Gastrocnemius medialis (tissue), 4 donors: ENCODE results near the gene CD209.

Experiments
- POLR2A ChIP-seq, 2 donors: fragments of 450-650 bp; IDR thresholded peaks; one replicate each; pipeline ENCODE4 v1.6.1; 2017; ENCODE audit warnings: antibody characterized with exemption in 2 of 2, mild to moderate bottlenecking in 2 of 2, moderate library complexity in 2 of 2
- TF ChIP-seq, protein P1 (sequence below), 5 experiments: fragments of 450-650 bp in 3 of 5; fragments of 200-600 bp in 2 of 5; sonication (generic) in 2 of 5; IDR thresholded peaks in 4 of 5; conservative IDR thresholded peaks in 1 of 5; 1 replicate in 4 of 5; 2 replicates in 1 of 5; pipeline ENCODE4 v1.5.1; 2016 to 2019; ENCODE audit warnings: antibody characterized with exemption in 5 of 5, mild to moderate bottlenecking in 3 of 5, moderate library complexity in 3 of 5

DNA sequence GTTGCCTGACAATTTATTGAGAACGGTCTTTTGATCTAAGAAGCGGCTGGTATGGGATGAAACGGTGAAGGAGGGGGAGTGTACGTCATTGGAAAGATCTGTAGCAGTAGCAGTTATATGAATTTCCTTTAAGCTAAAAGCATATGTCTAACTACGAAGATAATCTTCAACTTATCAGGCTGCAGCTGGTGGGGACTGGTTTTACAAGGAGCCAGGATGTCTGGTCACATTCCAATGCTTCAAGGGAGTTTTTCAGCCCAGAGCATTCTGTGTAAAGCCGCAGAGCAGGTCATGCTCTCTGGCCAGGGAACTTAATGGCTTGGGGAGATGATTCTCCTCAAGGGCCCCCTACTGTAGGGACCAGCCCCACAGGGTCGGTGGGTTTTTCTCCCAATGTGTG is 44.9 kb upstream of the CD209 start:
- TF ChIP-seq, protein P1, sequence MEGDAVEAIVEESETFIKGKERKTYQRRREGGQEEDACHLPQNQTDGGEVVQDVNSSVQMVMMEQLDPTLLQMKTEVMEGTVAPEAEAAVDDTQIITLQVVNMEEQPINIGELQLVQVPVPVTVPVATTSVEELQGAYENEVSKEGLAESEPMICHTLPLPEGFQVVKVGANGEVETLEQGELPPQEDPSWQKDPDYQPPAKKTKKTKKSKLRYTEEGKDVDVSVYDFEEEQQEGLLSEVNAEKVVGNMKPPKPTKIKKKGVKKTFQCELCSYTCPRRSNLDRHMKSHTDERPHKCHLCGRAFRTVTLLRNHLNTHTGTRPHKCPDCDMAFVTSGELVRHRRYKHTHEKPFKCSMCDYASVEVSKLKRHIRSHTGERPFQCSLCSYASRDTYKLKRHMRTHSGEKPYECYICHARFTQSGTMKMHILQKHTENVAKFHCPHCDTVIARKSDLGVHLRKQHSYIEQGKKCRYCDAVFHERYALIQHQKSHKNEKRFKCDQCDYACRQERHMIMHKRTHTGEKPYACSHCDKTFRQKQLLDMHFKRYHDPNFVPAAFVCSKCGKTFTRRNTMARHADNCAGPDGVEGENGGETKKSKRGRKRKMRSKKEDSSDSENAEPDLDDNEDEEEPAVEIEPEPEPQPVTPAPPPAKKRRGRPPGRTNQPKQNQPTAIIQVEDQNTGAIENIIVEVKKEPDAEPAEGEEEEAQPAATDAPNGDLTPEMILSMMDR (IDR thresholded peaks at IDR 0.05 in 4 of 5, conservative IDR thresholded peaks at IDR 0.05 in 1 of 5): no peak
- no peak for TF ChIP-seq POLR2A (IDR thresholded peaks at IDR 0.05)
